H7 (cell line): ENCODE data around the gene POMP. TPM values are rescaled to one million over a fixed set of nuclear protein-coding genes. Genes with fewer than 3 reads are reported as not detected.
"Not testable (repeated sequence)": the region's sequence is repeated elsewhere in the genome, so short reads cannot be mapped to it uniquely, and the experiment has no call there.

Source experiments
- DNase-seq: peaks from one replicate; pipeline ENCODE4 v3.0.0; 2012
- H3K27me3 ChIP-seq: 2 replicates; pipeline ENCODE4 v1.6.0; 2011; ENCODE audit warnings: mild to moderate bottlenecking, low read length; ENCODE audit not compliant: control insufficient read depth, insufficient read depth
- H3K36me3 ChIP-seq: replicated peaks from 2 replicates; pipeline ENCODE4 v1.5.1; 2011; ENCODE audit warnings: low read length; ENCODE audit not compliant: control insufficient read depth, insufficient read depth
- H3K4me3 ChIP-seq: 2 replicates; pipeline ENCODE4 v1.5.1; 2011; ENCODE audit warnings: low read depth, mild to moderate bottlenecking, control low read depth, low read length, moderate library complexity; ENCODE audit not compliant: insufficient read depth
- total RNA-seq: library from RNA; depleted of rRNA; stranded (reverse); fragments of >200 nt; shearing (Covaris generic); gene quantifications from 2 replicates; pipeline ENCODE4 v1.2.3, GENCODE V29; 2014

Gene POMP
- total RNA-seq, 1 experiment from 2014 or later = 105 TPM

DNA sequence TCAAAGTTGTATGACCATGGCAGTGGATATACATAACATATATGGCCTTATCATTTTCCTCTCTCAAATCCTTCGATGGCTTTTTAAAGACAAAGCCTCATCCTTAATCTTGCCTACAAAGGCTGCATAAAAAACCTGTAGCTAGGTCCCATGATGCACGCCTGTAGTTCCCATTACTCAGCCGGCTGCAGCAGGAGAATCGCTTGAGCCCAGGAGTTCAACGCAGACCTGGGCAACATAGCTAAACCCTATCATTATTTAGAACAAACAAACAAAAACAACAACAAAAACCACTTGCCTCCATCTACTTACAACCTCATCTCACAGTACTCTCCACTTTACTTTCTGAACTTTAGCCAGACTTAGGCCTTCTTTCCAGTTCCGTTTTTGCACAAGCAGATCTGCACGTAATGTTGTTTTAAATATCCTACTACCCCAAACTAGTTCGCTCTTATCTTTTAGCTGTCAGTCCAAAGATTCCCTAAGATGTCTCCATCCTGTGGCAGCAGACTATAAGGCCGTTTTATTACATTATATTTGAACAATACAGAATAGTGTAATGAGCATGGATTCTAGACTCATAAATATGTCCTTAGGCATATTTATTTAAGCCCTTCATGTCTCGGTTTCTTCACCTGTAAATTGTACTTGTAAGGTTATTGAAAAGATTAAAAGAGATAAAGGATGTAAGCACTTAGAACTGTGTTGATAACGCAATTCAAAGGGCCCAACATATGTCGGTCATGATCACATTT, 969 bp upstream of the POMP start:
- Histone ChIP-seq H3K36me3 (peaks cover 9% of the 10 kb centered on the region), H3K27me3 (no peaks in the 10 kb centered on the region), H3K4me3 (peak overlapping the region; percentile 95)
- DNase-seq = no peak

DNA sequence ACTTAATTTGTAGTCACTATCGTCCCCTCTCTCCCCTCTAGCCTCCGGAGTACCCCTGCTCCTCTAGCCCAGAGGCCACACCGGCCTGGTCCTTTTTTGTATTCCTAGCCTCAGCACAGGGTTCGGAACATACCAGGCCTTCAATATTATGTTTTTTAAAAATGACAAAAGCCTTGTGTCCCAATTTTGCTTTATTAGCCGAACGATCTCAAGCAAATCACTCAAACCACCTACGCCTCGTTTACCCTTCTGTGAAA, 463 bp upstream of the POMP start:
- peak; percentile 26 for DNase-seq
- H3K4me3 ChIP-seq = peak overlapping the region; percentile 95
- H3K36me3 ChIP-seq = peaks cover 11% of the 10 kb centered on the region
- H3K27me3 ChIP-seq = no peaks in the 10 kb centered on the region

- no peak for DNase-seq
- peak overlapping the region; percentile 95 for H3K4me3 ChIP-seq
- H3K27me3 ChIP-seq = no peaks in the 10 kb centered on the region
- H3K36me3 ChIP-seq = peaks cover 14% of the 10 kb centered on the region
Observed at GRCh38 chr13:28659621-28659970, 666 bp downstream of the POMP start.

GRCh38 chr13:28666897-28667488, 8.1 kb downstream of the POMP start:
- peaks cover 46% of the 10 kb centered on the region for H3K36me3 ChIP-seq
- DNase-seq = no peak
- no peak overlapping the region for H3K4me3 ChIP-seq
- H3K27me3 ChIP-seq = no peaks in the 10 kb centered on the region

DNA sequence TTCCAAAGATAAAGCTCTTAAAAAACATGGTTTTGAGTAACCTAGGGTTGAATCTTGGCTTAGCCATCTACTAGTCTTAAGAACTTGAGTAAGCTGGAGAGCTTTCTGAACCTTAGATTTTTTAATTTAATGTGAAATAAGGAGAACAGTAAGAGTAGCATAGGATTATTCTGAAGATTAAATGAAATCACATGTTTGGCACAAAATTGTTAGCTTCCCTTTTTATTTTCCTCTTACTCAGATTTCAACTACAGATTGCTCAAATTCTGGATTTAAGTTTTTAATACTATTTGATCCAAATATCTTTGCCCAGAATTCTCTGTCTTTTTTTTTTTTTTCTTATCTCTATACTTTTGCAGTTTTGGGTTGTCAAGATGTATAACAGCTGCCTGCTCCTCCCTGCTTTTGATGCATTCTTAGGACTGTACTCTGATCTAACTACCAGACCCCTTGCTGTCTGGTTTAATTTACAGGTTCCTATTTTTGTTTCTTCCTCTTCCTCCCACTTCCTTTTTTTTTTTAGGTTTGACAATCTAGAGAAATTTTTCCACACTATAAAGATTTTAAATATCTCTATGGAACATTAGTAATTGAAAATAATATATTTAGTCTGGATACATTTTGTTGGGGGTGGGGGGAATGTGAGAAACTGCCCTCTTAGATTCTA, 12.3 kb downstream of the POMP start:
- H3K4me3 ChIP-seq = no peak overlapping the region
- DNase-seq = no peak
- H3K27me3 ChIP-seq = no peaks in the 10 kb centered on the region
- H3K36me3 ChIP-seq = peaks cover 39% of the 10 kb centered on the region

- Histone ChIP-seq H3K27me3 (no peaks in the 10 kb centered on the region), H3K36me3 (peaks cover 9% of the 10 kb centered on the region), H3K4me3 (no peak overlapping the region)
- DNase-seq = no peak
Observed at GRCh38 chr13:28678809-28679208, 19.9 kb downstream of the POMP start.

GRCh38 chr13:28679628-28680027, 20.7 kb downstream of the POMP start:
- Histone ChIP-seq H3K27me3 (no peaks in the 10 kb centered on the region), H3K36me3 (peaks cover 3% of the 10 kb centered on the region), H3K4me3 (no peak overlapping the region)
- peak; percentile 38 for DNase-seq

DNA sequence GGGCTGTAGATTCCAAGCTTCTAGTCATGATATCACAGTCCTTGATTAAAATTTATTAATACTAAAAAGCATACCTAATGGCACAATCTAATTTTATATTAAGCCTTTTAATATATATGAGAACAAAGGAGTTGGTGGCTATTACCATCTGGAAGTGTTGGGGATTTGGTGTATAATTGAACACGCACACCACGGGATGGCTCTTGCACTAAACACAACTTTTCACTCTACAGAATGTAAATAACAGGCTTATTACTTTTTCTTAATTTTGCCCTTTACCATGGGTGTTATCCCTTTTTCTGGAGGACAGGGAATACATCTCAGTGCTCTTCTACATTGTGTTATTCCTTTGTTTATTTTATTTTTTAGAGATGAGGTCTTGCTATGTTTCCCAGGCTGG, 21.6 kb downstream of the POMP start:
- peaks cover 3% of the 10 kb centered on the region for H3K36me3 ChIP-seq
- no peak overlapping the region for H3K4me3 ChIP-seq
- DNase-seq = no peak
- H3K27me3 ChIP-seq = no peaks in the 10 kb centered on the region

DNA sequence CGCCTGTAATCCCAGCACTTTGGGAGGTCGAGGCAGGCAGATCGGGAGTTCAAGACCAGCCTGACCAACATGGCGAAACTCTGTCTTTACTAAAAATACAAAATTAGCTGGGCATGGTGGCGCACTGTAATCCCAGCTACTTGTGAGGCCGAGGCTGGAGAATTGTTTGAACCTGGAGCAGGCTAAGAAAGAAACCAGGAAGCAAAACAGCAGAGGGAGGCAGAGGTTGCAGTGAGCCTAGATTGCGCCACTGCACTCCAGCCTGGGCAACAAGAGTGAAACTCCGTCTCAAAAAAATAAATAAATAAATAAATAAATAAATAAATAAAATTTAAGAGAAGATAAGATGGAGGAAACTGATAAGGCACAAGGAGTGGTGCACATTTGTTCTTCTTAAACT, 24.2 kb downstream of the POMP start:
- not testable (repeated sequence) for H3K27me3 ChIP-seq, H3K36me3 ChIP-seq, H3K4me3 ChIP-seq, DNase-seq

- peak; percentile 78 for DNase-seq
- no peaks in the 10 kb centered on the region; the same call in 1 of the 2 replicates for H3K36me3 ChIP-seq
- H3K4me3 ChIP-seq = no peak overlapping the region
- H3K27me3 ChIP-seq = no peaks in the 10 kb centered on the region
Observed at GRCh38 chr13:28684257-28684656, 25.3 kb downstream of the POMP start.

DNA sequence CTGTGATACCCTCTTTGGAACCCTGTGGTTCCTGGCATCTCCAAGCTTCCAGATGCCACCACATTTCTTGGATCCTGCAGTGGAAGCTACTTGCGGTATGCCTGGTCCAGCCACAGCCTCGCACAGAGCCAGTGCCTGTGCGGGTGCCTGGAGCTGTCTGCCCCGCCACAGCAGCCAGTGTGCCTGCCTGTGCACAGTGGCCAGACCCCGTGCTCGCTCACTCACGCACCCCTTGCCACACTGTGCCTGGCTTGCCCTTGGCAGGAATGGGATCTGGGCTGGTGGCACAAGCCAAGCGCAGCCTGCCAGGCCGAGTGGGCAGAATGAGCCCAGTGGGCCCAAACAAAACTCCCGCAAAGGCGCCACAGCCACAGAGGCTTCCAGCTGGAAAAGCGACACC, 26.2 kb downstream of the POMP start:
- Histone ChIP-seq H3K27me3 (no peaks in the 10 kb centered on the region), H3K36me3 (no peaks in the 10 kb centered on the region; the same call in 1 of the 2 replicates), H3K4me3 (no peak overlapping the region)
- no peak for DNase-seq

GRCh38 chr13:28685892-28686291, 27.0 kb downstream of the POMP start:
- no peaks in the 10 kb centered on the region for H3K27me3 ChIP-seq
- H3K36me3 ChIP-seq = no peaks in the 10 kb centered on the region
- DNase-seq = no peak
- H3K4me3 ChIP-seq = no peak overlapping the region

DNA sequence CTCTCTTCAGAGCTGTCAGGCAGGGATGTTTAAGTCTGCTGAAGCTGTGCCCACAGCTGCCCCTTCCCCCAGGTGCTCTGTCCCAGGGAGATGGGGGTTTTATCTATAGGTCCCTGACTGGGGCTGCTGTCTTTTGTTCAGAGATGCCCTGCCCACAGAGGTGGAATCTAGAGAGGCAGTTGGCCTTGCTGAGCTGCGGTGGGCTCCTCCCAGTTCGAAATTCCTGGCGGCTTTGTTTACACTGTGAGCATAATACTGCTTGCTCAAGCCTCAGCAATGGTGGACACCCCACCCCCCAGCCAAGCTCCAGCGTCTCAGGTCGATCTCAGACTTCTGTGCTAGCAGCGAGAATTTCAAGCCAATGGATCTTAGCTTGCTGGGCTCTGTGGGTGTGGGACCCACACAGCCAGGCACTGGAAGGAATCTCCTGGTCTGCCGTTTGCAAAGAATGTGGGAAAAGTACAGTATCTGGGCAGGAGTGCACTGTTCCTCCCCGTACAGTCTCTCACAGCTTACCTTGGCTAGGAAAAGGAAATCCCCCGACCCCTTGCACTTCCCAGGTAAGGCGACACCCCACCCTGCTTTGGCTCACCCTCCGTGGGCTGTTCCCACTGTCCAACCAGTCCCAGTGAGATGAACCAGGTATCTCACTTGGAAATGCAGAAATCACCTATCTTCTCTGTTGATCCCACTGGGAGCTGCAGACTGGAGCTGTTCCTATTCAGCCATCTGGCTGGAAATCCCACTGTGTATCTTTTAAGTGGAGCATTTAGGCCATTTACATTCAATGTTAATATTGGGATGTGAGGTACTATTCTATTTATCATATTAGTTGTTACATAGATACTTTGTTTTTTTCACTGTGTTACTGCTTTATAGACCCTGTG, 34.9 kb downstream of the POMP start:
- H3K4me3 ChIP-seq = peak overlapping the region; percentile 17
- not testable (repeated sequence) for H3K36me3 ChIP-seq, H3K27me3 ChIP-seq, DNase-seq

DNA sequence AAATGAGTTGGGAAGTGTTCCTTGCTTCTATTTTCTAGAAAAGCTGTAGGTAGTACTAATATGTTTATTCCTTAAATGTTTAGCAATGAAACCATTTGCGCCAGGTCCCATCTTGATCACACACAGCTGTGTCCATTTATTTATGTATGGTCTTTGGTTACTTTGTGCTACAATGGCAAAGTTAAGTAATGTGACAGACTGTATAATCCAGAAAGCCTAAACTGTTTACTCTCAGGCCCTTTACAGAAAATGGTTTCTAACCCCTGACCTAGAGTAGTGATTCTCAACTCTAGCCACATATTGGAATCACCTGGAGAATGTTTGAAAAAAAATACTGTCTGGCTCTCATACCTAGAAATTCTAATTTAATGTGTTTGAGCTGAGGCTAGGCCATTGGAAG, 38.5 kb downstream of the POMP start:
- no peaks in the 10 kb centered on the region for H3K36me3 ChIP-seq
- no peak overlapping the region for H3K4me3 ChIP-seq
- DNase-seq = no peak
- no peaks in the 10 kb centered on the region for H3K27me3 ChIP-seq

DNA sequence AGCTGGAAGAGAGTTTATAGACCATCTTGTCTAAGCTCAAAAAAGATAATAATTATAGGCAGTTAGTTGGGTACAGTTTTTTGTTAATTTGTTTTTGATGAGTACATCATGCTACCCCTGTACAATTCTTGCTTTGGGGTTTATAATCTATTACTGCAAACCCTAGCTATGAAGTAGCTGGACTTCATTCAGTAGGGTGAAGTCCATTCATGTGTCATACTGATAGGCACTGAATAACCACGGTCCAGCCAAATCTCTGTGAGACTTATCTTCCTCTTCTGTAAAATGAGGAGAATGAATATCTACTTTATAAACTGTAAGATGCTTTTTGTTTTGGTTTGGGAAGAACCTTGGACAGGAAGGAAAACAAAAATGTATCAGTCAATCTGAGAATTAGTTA, 40.3 kb downstream of the POMP start:
- no peaks in the 10 kb centered on the region for H3K27me3 ChIP-seq
- H3K36me3 ChIP-seq = no peaks in the 10 kb centered on the region
- H3K4me3 ChIP-seq = no peak overlapping the region
- no peak for DNase-seq
